Renal pelvis (tissue), 4 donors: ENCODE measurements around the gene NT5DC3. TPM values are rescaled to one million over a fixed set of nuclear protein-coding genes. Genes with fewer than 3 reads are reported as not detected.
A peak's percentile ranks its signal among the peaks of the same experiment; 100 is the strongest.
"Not testable (repeated sequence)": the region's sequence is repeated elsewhere in the genome, so short reads cannot be mapped to it uniquely, and the experiment has no call there.

ENCODE experiments used
- DNase-seq: peaks from one replicate; pipeline ENCODE4 v3.0.0-alpha.2; 2013
- polyA plus RNA-seq, 3 donors: library from polyadenylated mRNA; unstranded; fragments of 120-200 nt; gene quantifications; one replicate each; pipeline ENCODE4 v1.2.1, GENCODE V29; 2013; ENCODE audit not compliant: insufficient read length in 3 of 3

NT5DC3 gene
- polyA plus RNA-seq, 3 donors, result 4.1 to 8.5 (median 8.5) TPM

DNA sequence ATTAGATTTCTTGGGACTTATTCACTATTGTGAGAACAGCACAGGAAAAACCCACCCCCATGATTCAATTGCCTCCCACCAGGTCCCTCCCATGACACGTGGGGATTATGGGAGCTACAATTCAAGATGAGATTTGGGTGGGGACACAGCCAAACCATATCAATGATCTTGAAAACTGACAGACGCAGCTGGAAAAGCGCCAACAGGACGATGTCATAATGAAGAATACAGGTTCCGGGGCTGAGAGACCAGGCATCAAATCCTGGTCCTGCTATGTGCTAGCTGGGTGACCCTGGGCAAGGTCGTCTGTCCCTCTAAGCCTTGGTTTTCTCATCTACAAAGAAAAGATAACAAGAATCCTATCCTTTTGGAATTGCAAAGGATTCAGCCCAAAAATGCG is 31.4 kb downstream of the NT5DC3 start:
- not testable (repeated sequence) for DNase-seq

GRCh38 chr12:103809154-103809553 is 31.9 kb downstream of the NT5DC3 start:
- no peak for DNase-seq

GRCh38 chr12:103808239-103808880 is 32.7 kb downstream of the NT5DC3 start:
- DNase-seq, result no peak

DNA sequence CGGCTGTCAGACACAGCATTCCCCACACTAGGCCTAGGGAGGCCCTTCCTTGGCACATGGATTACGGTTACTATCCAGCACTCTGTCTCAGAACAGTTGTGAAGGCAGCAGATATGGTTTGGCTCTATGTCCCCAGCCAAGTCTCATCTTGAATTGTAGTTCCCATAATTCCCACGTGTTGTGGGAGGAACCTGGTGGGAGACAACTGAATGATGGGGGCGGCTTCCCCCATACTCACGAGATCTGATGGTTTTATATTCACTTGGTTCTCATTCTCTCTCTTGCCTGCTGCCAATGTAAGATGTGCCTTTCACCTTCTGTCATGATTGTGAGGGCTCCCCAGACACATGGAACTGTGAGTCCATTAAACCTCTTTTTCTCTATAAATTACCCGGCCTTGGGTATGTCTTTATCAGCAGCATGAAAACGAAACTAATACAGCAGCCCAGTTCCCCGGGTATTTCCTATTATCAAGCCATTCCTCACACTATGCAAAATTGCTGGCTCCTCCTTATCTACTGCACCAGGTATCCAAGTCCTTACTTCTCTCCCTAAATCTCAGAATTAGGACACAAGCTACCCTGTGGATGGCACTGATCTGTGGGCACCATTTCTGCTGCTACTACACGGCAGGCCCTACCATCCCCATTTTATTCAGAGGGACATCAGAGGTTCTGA is 33.3 kb downstream of the NT5DC3 start:
- DNase-seq, result no peak

DNA sequence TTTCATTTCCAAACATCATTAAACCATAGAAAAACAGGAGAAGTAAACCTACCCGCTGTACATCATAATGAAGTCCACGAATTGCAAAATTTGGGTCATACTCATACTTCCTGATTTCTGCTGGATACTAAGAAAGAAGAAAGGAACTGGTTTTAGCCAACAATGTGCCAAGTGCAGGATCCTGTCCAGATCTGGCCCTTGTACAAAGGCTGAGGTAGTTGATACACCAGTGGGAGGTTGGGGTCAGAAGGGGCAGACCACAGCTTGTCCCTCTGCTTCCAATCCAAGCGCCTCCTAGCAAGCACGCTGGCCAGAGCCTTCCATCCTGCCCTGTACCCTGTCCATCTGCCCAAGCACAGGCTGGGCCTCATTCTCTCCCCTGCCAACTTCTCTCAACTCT is 34.2 kb downstream of the NT5DC3 start:
- DNase-seq, result no peak

DNA sequence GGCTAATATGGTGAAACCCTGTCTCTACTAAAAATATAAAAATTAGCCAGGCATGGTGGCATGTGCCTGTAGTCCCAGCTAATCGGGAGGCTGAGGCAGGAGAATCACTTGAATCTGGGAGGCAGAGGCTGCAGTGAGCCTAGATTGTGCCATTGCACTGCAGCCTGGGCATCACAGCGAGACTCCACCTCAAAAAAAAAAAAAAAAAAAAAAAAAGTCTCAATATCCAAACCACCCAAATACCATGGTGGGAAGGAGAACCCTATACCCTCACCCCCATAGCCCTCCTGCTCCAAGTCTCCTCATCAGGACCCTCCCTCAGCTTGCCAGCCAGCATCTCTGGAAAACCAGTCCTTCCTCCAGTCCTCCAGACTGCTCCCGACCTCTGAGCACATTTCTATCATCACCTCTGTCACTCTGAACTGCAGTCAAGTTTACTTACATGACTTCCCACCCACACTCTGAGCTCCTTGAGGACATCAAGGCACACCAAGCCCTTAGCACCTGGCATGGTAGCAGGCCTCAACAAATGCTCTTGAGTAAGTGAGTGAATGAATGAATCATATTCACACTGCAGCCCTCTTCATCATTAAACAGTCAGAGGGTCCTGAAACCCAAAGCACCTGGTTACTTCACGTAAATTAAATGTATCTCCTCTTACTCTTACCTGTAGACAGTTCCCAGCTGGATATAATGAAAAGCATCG is 35.2 kb downstream of the NT5DC3 start:
- DNase-seq, result no peak

DNA sequence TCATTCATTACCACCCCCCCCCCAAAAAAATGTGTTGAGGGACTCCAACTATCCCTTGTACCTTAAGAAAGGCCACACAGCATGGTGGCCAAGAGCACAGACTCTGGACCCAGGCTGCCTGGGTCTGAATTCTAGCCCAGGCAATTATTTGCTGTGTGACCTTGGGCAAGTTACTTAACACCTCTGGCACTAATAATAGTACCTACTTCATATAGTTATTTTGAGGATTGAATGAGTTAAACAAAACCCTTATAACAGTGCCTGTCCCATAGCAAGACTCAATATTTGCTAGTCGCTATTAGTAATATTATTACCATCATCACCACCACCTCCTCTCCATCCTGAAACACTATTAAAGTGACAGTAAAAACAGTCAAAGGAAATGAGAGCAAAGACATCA is 37.2 kb downstream of the NT5DC3 start:
- no peak for DNase-seq

GRCh38 chr12:103802586-103802886 is 38.5 kb downstream of the NT5DC3 start:
- no peak for DNase-seq

DNA sequence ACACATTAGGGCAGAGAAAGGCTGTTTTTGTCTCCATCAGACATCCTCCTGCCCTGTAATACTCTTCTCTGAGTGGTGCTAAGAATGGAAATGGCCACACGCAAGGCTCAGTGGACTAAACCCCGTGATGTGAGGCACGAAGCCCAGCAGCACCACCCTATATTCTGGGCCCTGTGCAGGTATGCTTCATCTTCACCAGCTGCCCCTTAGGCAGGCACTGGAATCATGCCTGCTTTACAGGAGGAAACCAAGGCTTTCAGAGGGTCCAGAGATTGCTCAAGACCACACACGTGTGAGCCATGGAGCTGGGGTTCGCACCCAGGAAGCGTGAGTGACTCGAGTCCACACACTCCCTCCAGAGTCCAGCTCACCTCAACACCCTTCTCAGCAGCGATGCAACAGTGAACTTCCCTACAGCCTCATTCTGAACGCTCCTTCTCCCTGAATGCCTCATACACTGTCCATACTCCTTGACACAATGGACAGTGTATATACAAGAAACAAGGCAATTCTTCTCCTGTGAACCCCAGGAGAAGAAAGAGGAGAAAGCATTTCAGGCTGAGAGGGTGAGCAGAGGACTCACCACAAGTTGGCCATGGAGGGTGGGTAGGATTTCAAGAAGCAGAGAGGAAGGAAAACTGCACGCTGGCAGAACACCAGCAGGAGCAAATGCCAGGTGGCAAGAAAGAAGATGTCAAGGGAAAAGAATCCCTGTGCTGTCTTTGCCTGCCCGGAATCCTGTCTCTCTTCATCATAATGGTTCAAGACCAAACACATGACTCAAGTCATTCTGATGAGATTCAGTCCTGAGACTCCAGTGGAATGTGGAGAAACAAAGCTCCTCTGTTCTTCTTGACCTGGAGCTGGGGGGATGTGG is 39.1 kb downstream of the NT5DC3 start:
- DNase-seq, result no peak

GRCh38 chr12:103799857-103800771 is 40.9 kb downstream of the NT5DC3 start:
- DNase-seq, result no peak

- no peak for DNase-seq
Observed at GRCh38 chr12:103799504-103799856, 41.6 kb downstream of the NT5DC3 start.

GRCh38 chr12:103798586-103798985 is 42.4 kb downstream of the NT5DC3 start:
- no peak for DNase-seq

- no peak for DNase-seq
Observed at GRCh38 chr12:103794309-103795213, 46.5 kb downstream of the NT5DC3 start.

DNA sequence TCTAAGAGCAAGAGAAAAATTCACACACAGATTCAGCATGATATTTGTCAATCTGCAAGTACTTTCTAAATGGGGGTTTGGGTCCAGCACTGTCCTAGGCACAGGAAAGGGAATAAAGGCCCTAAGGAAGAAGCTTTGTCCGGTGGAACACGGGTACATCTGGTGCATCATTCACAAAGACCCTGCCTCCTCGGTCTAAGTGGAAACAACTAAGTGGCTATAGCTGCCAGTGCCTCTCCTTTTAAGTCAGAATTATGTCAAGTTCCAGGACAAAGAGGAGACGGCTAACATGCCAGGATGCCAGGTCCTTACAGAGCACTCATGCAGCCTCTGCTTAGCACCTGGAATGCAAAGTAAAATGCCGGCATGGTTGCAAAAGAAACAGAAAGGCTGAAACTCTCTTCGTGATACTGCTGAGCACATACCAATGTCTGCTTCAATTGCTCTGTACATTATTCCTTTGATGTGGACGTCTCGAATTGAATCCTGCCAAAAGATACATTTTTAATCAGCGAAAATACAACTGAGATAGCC is 47.5 kb downstream of the NT5DC3 start:
- no peak for DNase-seq

DNA sequence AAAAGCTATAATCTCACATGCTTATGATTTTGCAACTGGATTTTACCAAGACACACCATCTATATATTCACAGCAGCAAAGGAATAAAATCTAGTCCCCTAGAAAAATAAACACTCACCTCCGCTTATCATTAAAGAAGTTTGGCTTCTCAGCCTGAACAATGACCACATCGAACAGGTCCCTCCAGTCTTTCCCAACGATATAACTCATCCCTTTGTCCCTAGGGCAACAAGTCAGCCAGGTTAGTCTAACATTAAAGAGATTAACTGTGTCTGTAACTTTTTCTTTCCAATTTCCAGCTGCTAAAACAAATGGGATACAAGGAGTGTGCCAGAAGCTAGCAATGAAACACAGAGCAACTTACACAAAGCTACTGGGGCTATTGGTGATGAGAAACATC is 48.0 kb downstream of the NT5DC3 start:
- DNase-seq, result no peak

DNA sequence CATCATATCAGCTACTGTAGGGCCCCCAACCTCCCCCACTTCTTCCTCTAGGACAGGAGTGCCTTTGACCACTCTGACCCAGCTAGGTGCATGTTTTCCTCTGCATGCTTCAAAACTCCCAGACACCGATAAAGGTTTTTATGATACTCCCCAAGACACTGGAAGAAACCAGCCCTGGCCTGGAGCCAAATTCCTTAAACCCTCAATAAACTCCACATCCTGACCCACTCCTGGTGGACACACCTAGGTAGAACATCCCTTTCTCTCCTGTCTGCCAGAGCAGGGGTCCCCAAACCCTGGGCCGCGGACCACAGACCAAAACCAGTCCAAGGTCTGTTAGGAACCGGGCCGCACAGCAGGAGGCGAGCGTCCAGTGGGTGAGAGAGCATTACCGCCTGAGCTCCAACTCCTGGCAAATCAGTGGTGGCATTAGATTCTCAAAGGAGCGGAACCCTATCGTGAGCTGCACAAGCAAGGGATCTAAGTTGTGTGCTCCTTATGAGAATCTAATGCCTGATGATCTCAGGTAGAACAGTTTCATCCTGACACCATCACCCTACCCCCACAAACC is 49.6 kb downstream of the NT5DC3 start:
- DNase-seq, result no peak

- no peak for DNase-seq
Observed at GRCh38 chr12:103786201-103786600, 54.8 kb downstream of the NT5DC3 start.

- DNase-seq, result peak; percentile 26
Observed at GRCh38 chr12:103785243-103786031, 55.6 kb downstream of the NT5DC3 start.
